Spleen (tissue), 11 donors: ENCODE data around the gene B4GALNT3. TPM values are rescaled to one million over a fixed set of nuclear protein-coding genes. Genes with fewer than 3 reads are reported as not detected.

ENCODE experiments used
- DNase-seq: peaks from one replicate; pipeline ENCODE4 v3.0.0-alpha.2; 2020
- H3K27ac ChIP-seq, 8 donors: fragments of 200-600 bp; sonication (generic) in 7 of 8; 1 replicate in 4 of 8; 2 replicates in 4 of 8; pipeline versions ENCODE4 v1.5.0 to v1.8.0; 2016 to 2021; ENCODE audit warnings: inconsistent platforms in 4 of 8, mild to moderate bottlenecking in 4 of 8, moderate library complexity in 1 of 8
- H3K27me3 ChIP-seq, 7 donors: fragments of 200-600 bp; sonication (generic) in 6 of 7; replicated peaks in 1 of 7; 1 replicate in 4 of 7; 2 replicates in 3 of 7; pipeline versions ENCODE4 v1.5.0 to v1.8.0; 2016 to 2021; ENCODE audit warnings: inconsistent platforms in 3 of 7, mild to moderate bottlenecking in 1 of 7
- H3K36me3 ChIP-seq, 6 donors: fragments of 200-600 bp; sonication (generic) in 5 of 6; 1 replicate in 4 of 6; 2 replicates in 2 of 6; pipeline versions ENCODE4 v1.5.0 to v1.8.0; 2016 to 2021; ENCODE audit warnings: inconsistent platforms in 2 of 6
- H3K4me1 ChIP-seq, 6 donors: fragments of 200-600 bp; sonication (generic) in 5 of 6; 1 replicate in 3 of 6; 2 replicates in 3 of 6; pipeline versions ENCODE4 v1.5.0 to v1.8.0; 2016 to 2021; ENCODE audit warnings: inconsistent platforms in 3 of 6
- H3K4me3 ChIP-seq, 8 donors: fragments of 200-600 bp; sonication (generic) in 7 of 8; 1 replicate in 4 of 8; 2 replicates in 4 of 8; pipeline versions ENCODE4 v1.5.0 to v1.8.0; 2016 to 2021; ENCODE audit warnings: inconsistent platforms in 4 of 8, mild to moderate bottlenecking in 4 of 8, moderate library complexity in 2 of 8
- H3K9me3 ChIP-seq, 8 donors: fragments of 200-600 bp; sonication (generic) in 7 of 8; 1 replicate in 4 of 8; 2 replicates in 4 of 8; pipeline versions ENCODE4 v1.5.0 to v1.8.0; 2016 to 2021; ENCODE audit warnings: inconsistent platforms in 4 of 8
- CTCF ChIP-seq, 11 experiments: fragments of 200-600 bp in 7 of 11; fragments of 450-650 bp in 4 of 11; sonication (generic) in 4 of 11; IDR thresholded peaks in 8 of 11; conservative IDR thresholded peaks in 3 of 11; 1 replicate in 7 of 11; 2 replicates in 4 of 11; pipeline versions ENCODE4 v1.4.0 to v1.8.0; 2016 to 2021; ENCODE audit warnings: antibody characterized with exemption in 11 of 11, inconsistent platforms in 4 of 11, mild to moderate bottlenecking in 1 of 11
- POLR2A ChIP-seq, 3 donors: fragments of 450-650 bp; IDR thresholded peaks; one replicate each; pipeline ENCODE4 v1.5.1; 2017; ENCODE audit warnings: antibody characterized with exemption in 3 of 3, mild to moderate bottlenecking in 1 of 3
- POLR2AphosphoS5 ChIP-seq, 3 donors: sonication (generic); formaldehyde crosslinking; IDR thresholded peaks; one replicate each; pipeline ENCODE4 v1.5.1; 2017; ENCODE audit warnings: antibody characterized with exemption in 3 of 3
- WGBS, 5 donors: extraction: QIAGEN DNeasy Blood & Tissue Kit in 3 of 5; methylation state at CpG; one replicate each; pipeline versions ENCODE4 v1.1.5 to v1.1.7; 2013 to 2018; 5-methylcytosine and 5-hydroxymethylcytosine counted together
- intact Hi-C: fragments of 100-400 bp; cut with DNase I; formaldehyde crosslinking; loops from one replicate; pipeline ENCODE4 v1.15.0; 2023; ENCODE audit warnings: low total_unique reads
- polyA plus RNA-seq, 3 donors: library from polyadenylated mRNA; stranded (reverse); fragments of 200-250 nt; gene quantifications; one replicate each; pipeline ENCODE4 v1.2.1, GENCODE V29; 2013
- total RNA-seq, 7 donors: library from RNA; depleted of rRNA in 3 of 7; stranded (reverse); fragments of >200 nt in 3 of 7; fragmentation: NEBNext Ultra II Directional in 4 of 7; extraction: Animal tissue kit (Norgen Biotek cat#: 25700) in 4 of 7; gene quantifications; one replicate each; pipeline versions ENCODE4 v1.1.0 to v1.2.1, GENCODE V29; 2016 to 2021
- donor health status: healthy with polysubstance abuse.
- donor health status: DM: no; HTN: no; CAD: no; lungs with moderate emphysema.
- donor health status: DM: no; HTN: no; CAD: no.
- donor health status: Bipolar disorder and iron deficiency.
- donor health status: healthy.
- donor health status: DM: no; HTN: no; CAD: no.
- donor health status: DM: yes; HTN: yes; CAD: no.

The B4GALNT3 gene
- total and polyA plus RNA-seq, 10 donors = 0.28 to 2.0 (median 1.5) TPM

DNA sequence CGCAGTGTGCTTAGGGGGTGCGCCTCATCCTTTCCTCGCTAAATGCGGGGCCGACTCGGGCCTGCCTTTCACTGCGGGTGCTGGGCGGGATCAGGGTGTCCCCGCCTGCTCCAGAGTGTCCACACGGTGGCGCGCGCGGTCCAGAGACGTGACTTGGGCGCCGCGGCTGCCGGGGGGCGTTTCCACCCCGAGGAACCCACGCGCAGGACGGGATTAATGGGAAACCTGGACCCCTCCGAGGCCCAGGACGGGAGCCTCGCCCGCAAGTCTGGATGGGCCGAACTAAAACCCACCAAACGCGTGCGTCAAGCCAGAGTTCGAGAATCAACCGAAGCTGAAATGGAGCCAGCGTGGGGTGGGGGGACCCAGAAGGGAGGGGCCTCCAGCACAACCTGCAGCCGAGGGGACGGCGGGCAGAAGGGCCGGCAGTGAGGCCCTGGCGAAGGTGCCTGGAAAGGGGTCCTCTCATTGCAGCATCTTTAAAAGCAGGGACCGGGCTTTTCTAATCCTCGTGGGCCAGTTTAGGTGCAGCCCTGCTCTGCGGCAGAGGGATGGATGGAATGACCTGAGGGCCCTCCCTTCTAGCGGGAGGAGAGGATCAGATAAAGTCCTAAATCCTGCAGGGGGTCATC, 110.2 kb downstream of the B4GALNT3 start:
- Histone ChIP-seq H3K4me3 (peak overlapping the region; percentile 37 to 75 (median 52)), H3K9me3 (no peaks in the 10 kb centered on the region), H3K36me3 (peaks cover 0 to 10% (median 0%) of the 10 kb centered on the region in 6 donors), H3K27me3 (no peaks in the 10 kb centered on the region), H3K27ac (peak overlapping the region; percentile 11 to 84 (median 76)), H3K4me1 (peaks cover 0 to 44% (median 19%) of the 10 kb centered on the region in 6 donors)
- TF ChIP-seq CTCF (IDR thresholded peaks at IDR 0.05 in 8 of 11, conservative IDR thresholded peaks at IDR 0.05 in 3 of 11) = peak; percentile 82 to 98 (median 95)
- peak; percentile 72 to 87 (median 77) for TF ChIP-seq POLR2AphosphoS5 (IDR thresholded peaks at IDR 0.05)
- TF ChIP-seq POLR2A (IDR thresholded peaks at IDR 0.05) = no peak
- intact Hi-C loops = loop anchor here (5.0 to 10.0 kb wide), 4 partner anchors 185 to 1025 kb away; partner anchors contain the start of genes FBXL14, RAD52 and WNK1
- 3 to 12% (median 4%) methylated on average over 14 to 44 of the region's 44 CpGs for WGBS, 5 donors
- peak; percentile 96 for DNase-seq

DNA sequence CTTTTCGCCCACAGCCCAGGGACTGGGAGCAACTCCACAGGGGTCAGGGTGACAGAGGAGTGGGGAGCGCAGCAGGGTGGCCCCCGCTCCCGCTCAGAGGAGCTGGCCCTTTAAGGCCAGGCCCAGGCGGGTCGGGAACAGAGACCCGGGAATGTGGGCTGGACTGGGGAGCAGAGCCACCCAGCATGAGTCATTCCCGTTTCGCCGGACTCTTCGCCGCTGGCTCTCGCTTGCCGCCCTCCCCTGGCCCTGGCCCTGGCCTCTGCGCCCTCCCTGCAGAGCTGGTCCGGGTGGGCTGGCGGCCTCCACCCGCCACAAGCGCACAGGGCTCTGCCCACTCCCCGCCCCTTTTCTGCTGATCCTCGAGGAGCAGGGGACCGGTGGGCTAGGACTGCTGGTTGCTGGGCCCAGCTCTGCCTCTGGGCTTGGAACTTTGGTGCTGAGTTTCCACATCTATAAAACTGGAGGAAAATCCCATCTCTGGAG, 110.7 kb downstream of the B4GALNT3 start:
- Histone ChIP-seq H3K4me1 (peaks cover 0 to 48% (median 21%) of the 10 kb centered on the region in 6 donors), H3K27ac (peak overlapping the region; percentile 11 to 84 (median 76)), H3K36me3 (peaks cover 0 to 5% (median 0%) of the 10 kb centered on the region in 6 donors), H3K4me3 (peak overlapping the region; percentile 37 to 75 (median 52)), H3K27me3 (no peaks in the 10 kb centered on the region), H3K9me3 (no peaks in the 10 kb centered on the region)
- intact Hi-C loops = loop anchor here (5.0 to 10.0 kb wide), 3 partner anchors 184 to 1024 kb away; partner anchors contain the start of genes FBXL14 and WNK1
- 47 to 67% (median 55%) methylated on average over 13 to 22 of the region's 22 CpGs for WGBS, 5 donors
- DNase-seq = peak; percentile 85
- TF ChIP-seq POLR2AphosphoS5 (IDR thresholded peaks at IDR 0.05) = peak; percentile 20 to 79 (median 64)
- TF ChIP-seq CTCF (IDR thresholded peaks at IDR 0.05 in 8 of 11, conservative IDR thresholded peaks at IDR 0.05 in 3 of 11) = no peak

- WGBS, 5 donors = 74 to 87% (median 79%) methylated on average over 18 to 22 of the region's 22 CpGs
- no peaks in the 10 kb centered on the region for H3K36me3 ChIP-seq
- TF ChIP-seq POLR2AphosphoS5 (IDR thresholded peaks at IDR 0.05) (peak in 1 of 3 donors; percentile 7), CTCF (IDR thresholded peaks at IDR 0.05 in 8 of 11, conservative IDR thresholded peaks at IDR 0.05 in 3 of 11) (no peak)
- no peaks in the 10 kb centered on the region for H3K9me3 ChIP-seq
- peak; percentile 68 for DNase-seq
- H3K4me3 ChIP-seq = peak overlapping the region in 6 of 8 donors; percentile 41 to 75 (median 58)
- intact Hi-C loops = loop anchor here (5.0 to 10.0 kb wide), 3 partner anchors 184 to 1024 kb away; partner anchors contain the start of genes FBXL14 and WNK1
- peak overlapping the region; percentile 11 to 84 (median 76) for H3K27ac ChIP-seq
- peaks cover 6 to 55% (median 28%) of the 10 kb centered on the region in 6 donors for H3K4me1 ChIP-seq
- no peaks in the 10 kb centered on the region for H3K27me3 ChIP-seq
Observed at GRCh38 chr12:570921-571794, 111.4 kb downstream of the B4GALNT3 start.
